H9 (cell line): ENCODE results near the gene CDH24. TPM values are rescaled to one million over a fixed set of nuclear protein-coding genes. Genes with fewer than 3 reads are reported as not detected.

Source experiments
- DNase-seq: peaks from one replicate; pipeline ENCODE4 v3.0.0-alpha.2; 2017
- H2AFZ ChIP-seq: one replicate; pipeline ENCODE4 v1.6.1; 2013; ENCODE audit warnings: mild to moderate bottlenecking, low read length, control low read depth, moderate library complexity
- H2AK5ac ChIP-seq: 2 replicates; pipeline ENCODE4 v1.6.1; 2013; ENCODE audit warnings: low read length, control low read depth, mixed read lengths; ENCODE audit not compliant: insufficient read length
- H2BK120ac ChIP-seq: one replicate; pipeline ENCODE4 v1.6.1; 2013; ENCODE audit warnings: low read depth, mild to moderate bottlenecking, low read length, control low read depth, inconsistent platforms; ENCODE audit not compliant: poor library complexity, severe bottlenecking
- H2BK12ac ChIP-seq: 2 replicates; pipeline ENCODE4 v1.6.1; 2013; ENCODE audit warnings: low read length, control low read depth, mixed read lengths, low read depth; ENCODE audit not compliant: insufficient read length
- H2BK15ac ChIP-seq: 2 replicates; pipeline ENCODE4 v1.6.1; 2013; ENCODE audit warnings: low read depth, low read length, control low read depth
- H2BK20ac ChIP-seq: one replicate; pipeline ENCODE4 v1.6.1; 2013; ENCODE audit warnings: low read depth, mild to moderate bottlenecking, low read length, control low read depth, inconsistent platforms; ENCODE audit not compliant: poor library complexity, severe bottlenecking
- H2BK5ac ChIP-seq: 2 replicates; pipeline ENCODE4 v1.6.1; 2013; ENCODE audit warnings: low read length, control low read depth, mixed read lengths; ENCODE audit not compliant: insufficient read length
- H3K14ac ChIP-seq: 2 replicates; pipeline ENCODE4 v1.6.1; 2013; ENCODE audit warnings: low read length, control low read depth; ENCODE audit not compliant: insufficient read depth
- H3K18ac ChIP-seq: 2 replicates; pipeline ENCODE4 v1.6.1; 2013; ENCODE audit warnings: low read depth, mild to moderate bottlenecking, mixed read lengths, low read length, control low read depth; ENCODE audit not compliant: insufficient read length
- H3K23ac ChIP-seq: 2 replicates; pipeline ENCODE4 v1.6.1; 2013; ENCODE audit warnings: low read length, control low read depth, mixed read lengths, low read depth; ENCODE audit not compliant: insufficient read length
- H3K23me2 ChIP-seq: 2 replicates; pipeline ENCODE4 v1.6.1; 2013; ENCODE audit warnings: low read depth, mild to moderate bottlenecking, mixed read lengths, low read length, control low read depth; ENCODE audit not compliant: insufficient read length, poor library complexity, severe bottlenecking
- H3K27ac ChIP-seq: 2 replicates; pipeline ENCODE4 v1.5.1; 2013; ENCODE audit warnings: low read length, control low read depth, mixed read lengths, low read depth; ENCODE audit not compliant: insufficient read length
- H3K27me3 ChIP-seq: 2 replicates; pipeline ENCODE4 v1.6.1; 2013; ENCODE audit warnings: low read length, control low read depth, inconsistent platforms; ENCODE audit not compliant: insufficient read depth
- H3K4ac ChIP-seq: 2 replicates; pipeline ENCODE4 v1.6.1; 2013; ENCODE audit warnings: low read depth, mild to moderate bottlenecking, control low read depth, inconsistent platforms, low read length, moderate library complexity
- H3K4me1 ChIP-seq: 2 replicates; pipeline ENCODE4 v1.6.1; 2013; ENCODE audit warnings: low read length, control low read depth, inconsistent platforms; ENCODE audit not compliant: insufficient read depth
- H3K4me2 ChIP-seq: 2 replicates; pipeline ENCODE4 v1.6.1; 2013; ENCODE audit warnings: low read length, control low read depth, mixed read lengths; ENCODE audit not compliant: insufficient read length, insufficient read depth
- H3K56ac ChIP-seq: 2 replicates; pipeline ENCODE4 v1.6.1; 2013; ENCODE audit warnings: low read depth, mild to moderate bottlenecking, mixed read lengths, low read length, control low read depth; ENCODE audit not compliant: insufficient read length
- H3K79me1 ChIP-seq: 2 replicates; pipeline ENCODE4 v1.6.1; 2013; ENCODE audit warnings: low read depth, mild to moderate bottlenecking, moderate library complexity, low read length, control low read depth, inconsistent platforms; ENCODE audit not compliant: insufficient read depth, poor library complexity, severe bottlenecking
- H3K79me2 ChIP-seq: 2 replicates; pipeline ENCODE4 v1.6.1; 2013; ENCODE audit warnings: low read length, control low read depth, inconsistent platforms; ENCODE audit not compliant: insufficient read depth
- H3K9ac ChIP-seq: 2 replicates; pipeline ENCODE4 v1.6.1; 2013; ENCODE audit warnings: low read length, control low read depth, mixed read lengths; ENCODE audit not compliant: insufficient read length; ENCODE audit errors: extremely low read depth
- H3K9me3 ChIP-seq: one replicate; pipeline ENCODE4 v1.6.1; 2013; ENCODE audit warnings: low read depth, low read length, inconsistent platforms; ENCODE audit not compliant: control insufficient read depth
- H3T11ph ChIP-seq: one replicate; pipeline ENCODE4 v1.6.1; 2013; ENCODE audit warnings: mild to moderate bottlenecking, low read length, control low read depth, inconsistent platforms
- H4K20me1 ChIP-seq: one replicate; pipeline ENCODE4 v1.6.1; 2013; ENCODE audit not compliant: control insufficient read depth, insufficient read length, insufficient read depth
- H4K5ac ChIP-seq: 2 replicates; pipeline ENCODE4 v1.6.1; 2013; ENCODE audit warnings: low read depth, mild to moderate bottlenecking, mixed read lengths, low read length, control low read depth; ENCODE audit not compliant: insufficient read length
- H4K8ac ChIP-seq: replicated peaks from 2 replicates; pipeline ENCODE4 v1.6.1; 2013; ENCODE audit warnings: low read length, control low read depth, mixed read lengths, low read depth; ENCODE audit not compliant: insufficient read length
- H4K91ac ChIP-seq: 2 replicates; pipeline ENCODE4 v1.6.1; 2013; ENCODE audit warnings: low read depth, mild to moderate bottlenecking, moderate library complexity, mixed read lengths, low read length, control low read depth; ENCODE audit not compliant: insufficient read length
- H3K27ac Mint-ChIP-seq, 3 experiments: 2 replicates in 2 of 3; 3 replicates in 1 of 3; pipeline ENCODE4 v1.8.0; 2020 to 2021; ENCODE audit warnings: mixed read lengths in 3 of 3, mild to moderate bottlenecking in 1 of 3, moderate library complexity in 1 of 3
- H3K27me3 Mint-ChIP-seq: 2 replicates; pipeline ENCODE4 v1.8.0; 2021; ENCODE audit warnings: low read depth, mild to moderate bottlenecking, moderate library complexity, mixed read lengths
- H3K36me3 Mint-ChIP-seq, 3 experiments: 2 replicates in 2 of 3; 3 replicates in 1 of 3; pipeline ENCODE4 v1.8.0; 2020 to 2021; ENCODE audit warnings: low read depth in 3 of 3, mixed read lengths in 3 of 3; ENCODE audit not compliant: insufficient read depth in 1 of 3
- H3K4me1 Mint-ChIP-seq, 2 experiments: 2 replicates each; pipeline ENCODE4 v1.8.0; 2020; ENCODE audit warnings: mixed read lengths in 2 of 2
- H3K4me3 Mint-ChIP-seq, 2 experiments: 2 replicates in 1 of 2; 3 replicates in 1 of 2; pipeline ENCODE4 v1.8.0; 2020 to 2021; ENCODE audit warnings: mild to moderate bottlenecking in 2 of 2, mixed read lengths in 2 of 2, moderate library complexity in 1 of 2
- H3K9me3 Mint-ChIP-seq, 2 experiments: 2 replicates in 1 of 2; 3 replicates in 1 of 2; pipeline ENCODE4 v1.8.0; 2020; ENCODE audit warnings: mild to moderate bottlenecking in 2 of 2, mixed read lengths in 2 of 2, moderate library complexity in 1 of 2
- CTCF ChIP-seq: fragments of 200-600 bp; sonication (generic); conservative IDR thresholded peaks from 3 replicates; pipeline ENCODE4 v1.8.0; 2021; ENCODE audit warnings: antibody characterized with exemption, mild to moderate bottlenecking
- WGBS: extraction: QIAGEN DNeasy Blood & Tissue Kit; methylation state at CpG from one replicate; pipeline ENCODE4 v1.1.7; 2013; ENCODE audit warnings: missing lambda C conversion rate, low lambda C conversion rate, mixed read lengths; ENCODE audit not compliant: insufficient read length; ENCODE audit errors: extremely low coverage; 5-methylcytosine and 5-hydroxymethylcytosine counted together
- total RNA-seq: library from RNA; stranded (reverse); gene quantifications from 2 replicates; pipeline ENCODE4 v1.2.1, GENCODE V29; 2021

The CDH24 gene
- total RNA-seq, 1 experiment from 2014 or later = 16.7 TPM

GRCh38 chr14:22998329-22999012, 58.8 kb downstream of the CDH24 start:
- H2BK15ac ChIP-seq = no peak overlapping the region
- H3K79me2 ChIP-seq = no peaks in the 10 kb centered on the region
- no CpG with 5 or more reads among the region's 16 CpGs for WGBS
- H3K9me3 ChIP-seq = no peaks in the 10 kb centered on the region
- H3K4me1 ChIP-seq = peaks cover 5% of the 10 kb centered on the region; the same call in 1 of the 2 replicates
- H2BK20ac ChIP-seq = no peak overlapping the region
- H3T11ph ChIP-seq = no peak overlapping the region
- no peaks in the 10 kb centered on the region for H3K27me3 Mint-ChIP-seq
- no peak overlapping the region for H3K56ac ChIP-seq
- H3K4me2 ChIP-seq = no peak overlapping the region
- H3K9me3 Mint-ChIP-seq = no peaks in the 10 kb centered on the region
- no peak overlapping the region for H3K9ac ChIP-seq
- no peak overlapping the region for H2BK5ac ChIP-seq
- no peak for DNase-seq
- H4K91ac ChIP-seq = no peak overlapping the region
- no peak overlapping the region for H3K23ac ChIP-seq
- H3K36me3 Mint-ChIP-seq = no peaks in the 10 kb centered on the region
- no peak overlapping the region for H2BK12ac ChIP-seq
- no peak overlapping the region for H4K8ac ChIP-seq
- H3K4ac ChIP-seq = no peak overlapping the region
- H3K4me3 Mint-ChIP-seq = no peak overlapping the region
- TF ChIP-seq CTCF = no peak
- H3K27ac Mint-ChIP-seq = no peak overlapping the region
- no peak overlapping the region for H4K5ac ChIP-seq
- H3K79me1 ChIP-seq = no peaks in the 10 kb centered on the region
- H3K18ac ChIP-seq = no peak overlapping the region
- no peak overlapping the region for H2AFZ ChIP-seq
- H4K20me1 ChIP-seq = no peaks in the 10 kb centered on the region
- no peak overlapping the region for H2BK120ac ChIP-seq
- peaks cover 7 to 8% of the 10 kb centered on the region in 2 experiments for H3K4me1 Mint-ChIP-seq
- H3K27me3 ChIP-seq = no peaks in the 10 kb centered on the region
- H3K14ac ChIP-seq = no peak overlapping the region; the same call in 1 of the 2 replicates
- H3K23me2 ChIP-seq = no peaks in the 10 kb centered on the region
- H2AK5ac ChIP-seq = no peak overlapping the region
- H3K27ac ChIP-seq = no peak overlapping the region
